ENCODE data around the gene LUC7L2. TPM values are rescaled to one million over a fixed set of nuclear protein-coding genes. Genes with fewer than 3 reads are reported as not detected.
A peak's percentile ranks its signal among the peaks of the same experiment; 100 is the strongest.

The LUC7L2 gene
- total and polyA plus RNA-seq, 2 donors from 2014 or later, result 33.0 to 97.9 TPM

- H3K4me1 ChIP-seq (ENCODE audit: control insufficient read depth in 2 of 3, insufficient read depth in 2 of 3, low read depth in 1 of 3, low read length in 3 of 3), result no peaks in the 10 kb centered on the region
- DNase-seq, result no peak
- no peak overlapping the region for H3K9ac ChIP-seq (ENCODE audit: low read length in 3 of 3)
- H3K27me3 ChIP-seq (ENCODE audit: control insufficient read depth, insufficient read depth, low read length), result no peaks in the 10 kb centered on the region
- H3K9me3 ChIP-seq (ENCODE audit: control insufficient read depth in 2 of 3, insufficient read depth in 1 of 3, low read length in 3 of 3), result no peaks in the 10 kb centered on the region
- intact Hi-C loops (cut with DNase I), result no loop called here
- no peaks in the 10 kb centered on the region for H3K36me3 ChIP-seq (ENCODE audit: control insufficient read depth in 2 of 3, insufficient read depth in 3 of 3, low read length in 3 of 3)
- no peak overlapping the region for H3K4me3 ChIP-seq (ENCODE audit: low read length in 3 of 3)
- no peak for FAIRE-seq
- no peak overlapping the region for H3K27ac ChIP-seq (ENCODE audit: low read depth in 2 of 2, low read length in 2 of 2)
- no peak for TF ChIP-seq CTCF (IDR thresholded peaks at IDR 0.05; ENCODE audit: borderline replicate concordance, extremely low read depth, insufficient read depth)
Observed at GRCh38 chr7:139441961-139442360, 82.3 kb downstream of the LUC7L2 start.

- DNase-seq (no peak), FAIRE-seq (no peak)
- no peak overlapping the region for H3K4me3 ChIP-seq (ENCODE audit: low read length in 3 of 3)
- intact Hi-C loops (cut with DNase I), result no loop called here
- TF ChIP-seq CTCF (IDR thresholded peaks at IDR 0.05; ENCODE audit: borderline replicate concordance, extremely low read depth, insufficient read depth), result no peak
- no peak overlapping the region for H3K27ac ChIP-seq (ENCODE audit: low read depth in 2 of 2, low read length in 2 of 2)
- no peaks in the 10 kb centered on the region for H3K36me3 ChIP-seq (ENCODE audit: control insufficient read depth in 2 of 3, insufficient read depth in 3 of 3, low read length in 3 of 3)
- H3K9ac ChIP-seq (ENCODE audit: low read length in 3 of 3), result no peak overlapping the region
- no peaks in the 10 kb centered on the region for H3K4me1 ChIP-seq (ENCODE audit: control insufficient read depth in 2 of 3, insufficient read depth in 2 of 3, low read depth in 1 of 3, low read length in 3 of 3)
- H3K27me3 ChIP-seq (ENCODE audit: control insufficient read depth, insufficient read depth, low read length), result no peaks in the 10 kb centered on the region
- H3K9me3 ChIP-seq (ENCODE audit: control insufficient read depth in 2 of 3, insufficient read depth in 1 of 3, low read length in 3 of 3), result no peaks in the 10 kb centered on the region
Observed at GRCh38 chr7:139446051-139446890, 86.6 kb downstream of the LUC7L2 start.

- H3K27ac ChIP-seq (ENCODE audit: low read depth in 2 of 2, low read length in 2 of 2), result no peak overlapping the region
- intact Hi-C loops (cut with DNase I), result no loop called here
- H3K36me3 ChIP-seq (ENCODE audit: control insufficient read depth in 2 of 3, insufficient read depth in 3 of 3, low read length in 3 of 3), result no peaks in the 10 kb centered on the region
- H3K4me1 ChIP-seq (ENCODE audit: control insufficient read depth in 2 of 3, insufficient read depth in 2 of 3, low read depth in 1 of 3, low read length in 3 of 3), result no peaks in the 10 kb centered on the region
- no peaks in the 10 kb centered on the region for H3K27me3 ChIP-seq (ENCODE audit: control insufficient read depth, insufficient read depth, low read length)
- no peak for TF ChIP-seq CTCF (IDR thresholded peaks at IDR 0.05; ENCODE audit: borderline replicate concordance, extremely low read depth, insufficient read depth)
- FAIRE-seq (no peak), DNase-seq (peak in 1 of 5 donors; percentile 26)
- H3K4me3 ChIP-seq (ENCODE audit: low read length in 3 of 3), result no peak overlapping the region
- H3K9me3 ChIP-seq (ENCODE audit: control insufficient read depth in 2 of 3, insufficient read depth in 1 of 3, low read length in 3 of 3), result no peaks in the 10 kb centered on the region
- H3K9ac ChIP-seq (ENCODE audit: low read length in 3 of 3), result no peak overlapping the region
Observed at GRCh38 chr7:139450851-139451250, 91.2 kb downstream of the LUC7L2 start.

Data from kidney (tissue), 14 donors.